Keratinocyte (primary cell): Measurements from ENCODE around the gene PIWIL1. TPM values are rescaled to one million over a fixed set of nuclear protein-coding genes. Genes with fewer than 3 reads are reported as not detected.

Source experiments
- DNase-seq: peaks from one replicate; pipeline ENCODE4 v3.0.0-alpha.2; 2011; ENCODE audit warnings: low read depth, missing footprints, low spot score
- FAIRE-seq: peaks from 2 replicates; lab custom pipeline; 2011; peaks lifted over from hg19 to GRCh38; lab: Jason Lieb, UNC
- H2AFZ ChIP-seq: 2 replicates; pipeline ENCODE4 v1.6.0; 2012; ENCODE audit warnings: low read length, control low read depth, inconsistent platforms; ENCODE audit not compliant: control insufficient read depth
- H3K27ac ChIP-seq: 2 replicates; pipeline ENCODE4 v1.5.1; 2011; ENCODE audit warnings: low read length; ENCODE audit not compliant: control insufficient read depth, insufficient read depth
- H3K27me3 ChIP-seq: 3 replicates; pipeline ENCODE4 v1.6.0; 2011; ENCODE audit warnings: low read length; ENCODE audit not compliant: control insufficient read depth, insufficient read depth; ENCODE audit errors: extremely low read depth
- H3K36me3 ChIP-seq, 2 experiments: 2 replicates in 1 of 2; 3 replicates in 1 of 2; pipeline ENCODE4 v1.5.1; 2011; ENCODE audit warnings: low read length in 2 of 2, mild to moderate bottlenecking in 1 of 2; ENCODE audit not compliant: control insufficient read depth in 2 of 2, insufficient read depth in 2 of 2; ENCODE audit errors: extremely low read depth in 1 of 2
- H3K4me1 ChIP-seq: 3 replicates; pipeline ENCODE4 v1.5.1; 2011; ENCODE audit warnings: low read length; ENCODE audit not compliant: control insufficient read depth, insufficient read depth; ENCODE audit errors: extremely low read depth
- H3K4me2 ChIP-seq: 3 replicates; pipeline ENCODE4 v1.6.0; 2011; ENCODE audit warnings: low read depth, low read length; ENCODE audit not compliant: control insufficient read depth, insufficient read depth; ENCODE audit errors: extremely low read depth
- H3K4me3 ChIP-seq, 3 experiments: fragments of 200-600 bp in 1 of 3; sonication (generic) in 1 of 3; 2 replicates in 2 of 3; 3 replicates in 1 of 3; pipeline ENCODE4 v1.5.1; 2011 to 2016; ENCODE audit warnings: low read length in 3 of 3, mild to moderate bottlenecking in 3 of 3, control low read depth in 2 of 3, inconsistent platforms in 1 of 3, low read depth in 1 of 3, mixed read lengths in 1 of 3, mixed run types in 1 of 3, moderate library complexity in 1 of 3; ENCODE audit not compliant: control insufficient read depth in 2 of 3, insufficient read depth in 2 of 3; ENCODE audit errors: extremely low read depth in 1 of 3
- H3K79me2 ChIP-seq: 2 replicates; pipeline ENCODE4 v1.6.0; 2012; ENCODE audit warnings: low read length; ENCODE audit not compliant: control insufficient read depth, insufficient read depth
- H3K9ac ChIP-seq: 3 replicates; pipeline ENCODE4 v1.6.0; 2011; ENCODE audit warnings: low read length; ENCODE audit not compliant: control insufficient read depth, insufficient read depth; ENCODE audit errors: extremely low read depth
- H3K9me1 ChIP-seq: 3 replicates; pipeline ENCODE4 v1.6.0; 2011; ENCODE audit warnings: low read length; ENCODE audit not compliant: control insufficient read depth, insufficient read depth; ENCODE audit errors: extremely low read depth
- H3K9me3 ChIP-seq: 2 replicates; pipeline ENCODE4 v1.5.1; 2012; ENCODE audit warnings: low read depth, low read length; ENCODE audit not compliant: control insufficient read depth
- H4K20me1 ChIP-seq: 3 replicates; pipeline ENCODE4 v1.6.0; 2011; ENCODE audit warnings: low read length; ENCODE audit not compliant: control insufficient read depth, insufficient read depth; ENCODE audit errors: extremely low read depth
- CTCF ChIP-seq, 3 experiments: IDR thresholded peaks in 1 of 3; conservative IDR thresholded peaks in 1 of 3; optimal IDR thresholded peaks in 1 of 3; 2 replicates in 2 of 3; 3 replicates in 1 of 3; pipeline versions ENCODE3 to v1.5.1; 2011; ENCODE audit warnings: low read length in 3 of 3, mild to moderate bottlenecking in 3 of 3, moderate library complexity in 2 of 3, control low read depth in 1 of 3, inconsistent platforms in 1 of 3; ENCODE audit not compliant: insufficient read depth in 2 of 3; ENCODE audit errors: extremely low read depth in 1 of 3
- EZH2 ChIP-seq: IDR thresholded peaks from one replicate; pipeline ENCODE4 v1.6.1; 2012; ENCODE audit warnings: inconsistent platforms, mild to moderate bottlenecking, low read length, moderate library complexity
- dilution Hi-C: fragments of 300-500 bp; cut with MboI; formaldehyde crosslinking; loops from one replicate; pipeline ENCODE4 v1.7.0; 2020; ENCODE audit warnings: low sequenced_read_pairs; ENCODE audit not compliant: extremely low pct_ligation_motif_present
- polyA plus RNA-seq, 5 experiments: library from polyadenylated mRNA; depleted of rRNA in 3 of 5; stranded (reverse) in 3 of 5; stranded (forward) in 1 of 5; unstranded in 1 of 5; fragments of >200 nt; gene quantifications; 1 replicate in 1 of 5; 2 replicates in 3 of 5; 3 replicates in 1 of 5; pipeline versions ENCODE4 v1.2.1 to v1.2.3, GENCODE V29; 2011 to 2012; ENCODE audit warnings: missing spikeins in 2 of 5, low read depth in 1 of 5, low replicate concordance in 1 of 5

Gene PIWIL1
- polyA plus RNA-seq, 1 donor (not counting 4 experiments of a cell fraction or from before 2014, with no cell fraction given): 0.13 TPM

GRCh38 chr12:130356222-130356621 is 18.5 kb downstream of the PIWIL1 start:
- Histone ChIP-seq H2AFZ (no peak overlapping the region), H3K9ac (no peak overlapping the region), H4K20me1 (no peaks in the 10 kb centered on the region), H3K36me3 (no peaks in the 10 kb centered on the region), H3K27ac (no peak overlapping the region), H3K4me2 (no peak overlapping the region), H3K79me2 (no peaks in the 10 kb centered on the region), H3K4me1 (peaks cover 14% of the 10 kb centered on the region), H3K4me3 (no peak overlapping the region), H3K27me3 (no peaks in the 10 kb centered on the region), H3K9me3 (no peaks in the 10 kb centered on the region), H3K9me1 (no peaks in the 10 kb centered on the region)
- dilution Hi-C loops: no loop called here
- DNase-seq (no peak), FAIRE-seq (no peak)
- TF ChIP-seq CTCF (optimal IDR thresholded peaks at IDR 0.05 in 1 of 3, IDR thresholded peaks at IDR 0.05 in 1 of 3, conservative IDR thresholded peaks at IDR 0.05 in 1 of 3; ENCODE audit: extremely low read depth in 1 of 3, insufficient read depth in 2 of 3, low read length in 3 of 3) (no peak), EZH2 (no peak)

GRCh38 chr12:130357241-130357640 is 19.6 kb downstream of the PIWIL1 start:
- Histone ChIP-seq H2AFZ (no peak overlapping the region), H3K79me2 (no peaks in the 10 kb centered on the region), H3K9me3 (no peaks in the 10 kb centered on the region), H3K27ac (no peak overlapping the region), H3K36me3 (no peaks in the 10 kb centered on the region), H3K27me3 (no peaks in the 10 kb centered on the region), H3K9me1 (no peaks in the 10 kb centered on the region), H3K9ac (no peak overlapping the region), H3K4me1 (peaks cover 4% of the 10 kb centered on the region), H3K4me3 (no peak overlapping the region), H3K4me2 (no peak overlapping the region), H4K20me1 (no peaks in the 10 kb centered on the region)
- TF ChIP-seq CTCF (optimal IDR thresholded peaks at IDR 0.05 in 1 of 3, IDR thresholded peaks at IDR 0.05 in 1 of 3, conservative IDR thresholded peaks at IDR 0.05 in 1 of 3; ENCODE audit: extremely low read depth in 1 of 3, insufficient read depth in 2 of 3, low read length in 3 of 3) (no peak), EZH2 (no peak)
- FAIRE-seq: no peak
- DNase-seq: no peak
- dilution Hi-C loops: no loop called here
